HG02759 (cell line): ENCODE data around the gene YAE1.
A peak's percentile ranks its signal among the peaks of the same experiment; 100 is the strongest.

Experiments used
- ATAC-seq: cut with Tn5 transposase; IDR thresholded peaks from one replicate; pipeline ENCODE4 v1.9.1; 2021; ENCODE audit warnings: mild to moderate bottlenecking, moderate library complexity; ENCODE audit not compliant: unreplicated experiment

The YAE1 gene

GRCh38 chr7:39605087-39605486, 38.9 kb downstream of the YAE1 start:
- peak; percentile 61 for ATAC-seq

GRCh38 chr7:39606352-39606751, 40.1 kb downstream of the YAE1 start:
- ATAC-seq, result no peak

DNA sequence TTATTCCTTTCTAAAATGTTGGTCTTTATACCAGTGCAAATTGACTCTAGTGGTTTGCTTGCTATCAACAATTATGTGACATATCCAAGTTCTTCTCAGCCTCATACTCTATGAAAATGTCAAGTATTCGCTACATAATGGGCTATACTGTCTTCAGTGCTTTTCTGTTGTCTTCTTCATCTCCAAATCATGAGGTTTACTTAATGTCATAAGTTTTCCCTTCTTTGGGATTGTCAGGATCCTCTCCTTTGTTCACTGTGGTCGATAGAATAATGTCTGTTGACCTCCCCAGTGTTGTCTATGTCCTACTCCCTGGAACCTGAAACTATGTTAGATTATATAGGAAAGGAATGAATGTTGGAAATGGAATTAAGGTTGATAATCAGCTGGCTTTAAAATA, 40.7 kb downstream of the YAE1 start:
- no peak for ATAC-seq

GRCh38 chr7:39607865-39608264, 41.7 kb downstream of the YAE1 start:
- ATAC-seq, result no peak

DNA sequence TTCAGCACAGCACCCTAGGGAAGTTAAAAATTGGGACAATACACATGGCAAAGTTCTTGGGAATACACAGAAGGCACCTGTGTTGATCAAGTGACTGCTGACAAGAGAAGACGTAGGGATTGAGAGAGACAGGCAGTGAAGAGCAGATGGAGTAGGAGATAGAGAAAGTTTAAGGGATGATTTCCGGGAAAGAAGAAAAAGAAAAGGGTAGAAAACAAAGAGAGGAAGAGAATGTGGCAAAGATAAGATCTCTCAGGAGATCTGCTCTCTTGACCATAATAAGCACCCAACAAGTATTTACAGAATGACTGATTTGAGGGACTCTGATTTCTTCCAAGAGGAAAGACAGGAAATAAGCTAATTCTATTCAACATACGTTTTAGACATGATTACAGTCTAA, 42.1 kb downstream of the YAE1 start:
- no peak for ATAC-seq

DNA sequence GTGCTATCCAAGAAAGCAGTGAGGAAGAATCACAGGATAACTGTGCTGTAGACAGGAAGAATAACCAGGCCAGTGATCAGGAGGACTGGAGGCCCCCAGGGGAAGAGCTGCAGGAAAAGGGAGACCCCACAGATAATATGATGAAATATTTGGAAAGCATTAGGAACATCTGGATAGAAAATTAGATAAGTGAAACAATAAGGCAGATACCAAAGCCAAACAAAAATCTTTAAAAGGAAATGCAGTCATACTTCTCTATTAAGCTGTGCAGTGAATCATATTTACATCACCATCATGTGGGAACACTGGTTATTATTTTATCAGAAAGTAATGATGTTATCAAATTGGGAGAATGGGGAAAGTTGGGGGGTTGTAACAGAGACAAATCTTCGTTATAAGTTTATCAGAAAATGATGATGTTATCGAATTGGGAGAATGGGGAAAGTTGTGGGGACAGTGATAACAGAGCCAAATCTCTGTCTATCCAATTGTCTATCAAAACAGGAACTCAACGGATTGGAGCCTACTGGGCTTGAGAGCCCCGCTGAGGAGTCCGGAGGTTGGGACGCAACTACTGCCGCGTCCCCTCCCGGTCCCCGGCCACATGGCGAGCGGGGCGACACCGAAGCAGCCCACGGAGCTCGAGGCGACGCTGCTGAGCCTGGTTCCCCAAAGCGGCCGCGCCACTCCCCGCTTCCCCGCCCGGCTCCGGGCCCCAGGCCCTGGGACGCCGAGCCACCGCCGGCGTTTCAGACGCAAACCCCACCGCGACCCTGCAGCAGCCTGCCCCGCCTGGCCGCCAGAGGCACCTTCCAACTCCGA, 43.1 kb downstream of the YAE1 start:
- ATAC-seq, result peak; percentile 64

DNA sequence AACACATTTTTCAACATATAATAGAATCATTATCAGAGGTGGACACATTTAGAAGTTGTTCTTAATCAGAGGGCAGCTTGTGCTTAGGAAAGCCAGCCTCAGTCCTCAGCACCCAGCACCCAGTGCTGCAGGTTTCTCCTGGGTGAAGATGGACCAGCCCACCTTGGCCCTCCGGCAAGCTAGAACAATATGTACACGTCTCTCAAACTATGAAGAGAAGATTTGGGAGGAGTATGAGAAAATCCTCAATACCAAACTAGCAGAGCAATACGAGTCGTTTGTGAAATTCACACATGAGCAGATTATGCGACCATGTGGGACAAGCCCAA, 43.7 kb downstream of the YAE1 start:
- no peak for ATAC-seq

DNA sequence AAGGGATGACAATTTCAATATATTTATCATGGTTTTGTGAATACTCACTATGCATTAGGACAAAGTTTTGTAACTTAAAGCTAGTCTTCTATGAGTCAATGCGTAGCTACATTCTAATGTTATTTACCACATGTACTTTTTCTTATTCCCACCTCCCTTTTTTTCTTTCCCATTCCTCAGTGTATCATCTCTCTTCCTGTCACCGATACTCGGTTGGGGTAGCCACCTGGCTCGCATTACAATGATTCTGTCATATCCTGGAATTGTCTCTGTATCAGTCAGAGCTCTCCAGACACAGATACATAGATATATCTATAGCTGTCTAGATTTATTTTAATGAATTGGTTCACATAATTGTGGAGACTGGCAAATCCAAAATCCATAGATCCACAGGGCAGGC, 47.4 kb downstream of the YAE1 start:
- ATAC-seq, result no peak

DNA sequence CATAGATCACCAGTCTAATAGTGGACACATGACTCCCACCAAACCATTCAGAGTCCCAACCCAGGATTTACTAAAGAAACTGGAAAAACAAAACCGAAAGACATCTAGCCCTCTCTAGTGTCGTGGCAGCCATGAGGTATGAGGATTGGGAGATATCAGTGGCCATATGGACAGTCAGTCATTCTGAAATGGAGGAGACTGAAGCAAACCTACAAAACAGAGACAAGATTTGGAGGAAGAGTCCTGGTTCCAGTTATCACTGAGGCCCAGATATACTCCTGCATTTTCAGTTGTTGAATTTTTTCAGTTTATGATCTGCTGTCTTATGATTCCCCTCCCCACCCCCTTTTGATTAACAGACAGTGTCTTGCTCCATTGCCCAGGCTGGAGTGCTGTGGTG, 48.1 kb downstream of the YAE1 start:
- no peak for ATAC-seq

GRCh38 chr7:39615350-39615975, 49.3 kb downstream of the YAE1 start:
- ATAC-seq, result no peak

- ATAC-seq, result no peak
These were observed 49.9 kb downstream of the YAE1 start for GRCh38 chr7:39616138-39616537.

GRCh38 chr7:39617005-39617404, 50.8 kb downstream of the YAE1 start:
- no peak for ATAC-seq

GRCh38 chr7:39618868-39619267, 52.7 kb downstream of the YAE1 start:
- no peak for ATAC-seq

- no peak for ATAC-seq
These were observed 54.3 kb downstream of the YAE1 start for GRCh38 chr7:39620486-39620885.

DNA sequence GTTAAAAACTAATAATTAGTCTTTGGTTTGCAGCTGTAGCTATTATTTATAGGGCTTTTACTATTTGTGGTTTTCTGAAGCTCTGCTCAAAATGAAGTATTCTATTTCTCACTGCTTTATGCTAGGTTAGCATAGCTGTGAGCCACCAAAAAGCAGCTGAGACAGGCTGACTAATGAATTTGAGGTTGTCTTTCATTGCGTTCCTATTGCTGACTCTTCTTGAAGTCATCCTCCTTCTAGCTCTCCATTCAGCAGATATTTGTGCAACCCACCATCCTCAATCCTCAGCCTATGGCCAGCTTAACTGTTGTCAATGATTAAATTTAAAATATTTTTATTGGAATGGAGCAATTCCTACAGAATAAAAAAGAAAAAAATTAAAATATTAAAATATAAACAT, 55.1 kb downstream of the YAE1 start:
- no peak for ATAC-seq

- ATAC-seq, result no peak
These were observed 55.7 kb downstream of the YAE1 start for GRCh38 chr7:39621784-39622411.
